ENCODE results near the gene BRD3.

- no peak for TF ChIP-seq SIN3A (IDR thresholded peaks at IDR 0.05; ENCODE audit: low read depth)
- TF ChIP-seq EZH2 (IDR thresholded peaks at IDR 0.05), result no peak
- no peak for TF ChIP-seq CTCF (IDR thresholded peaks at IDR 0.05 in 2 of 3, conservative IDR thresholded peaks at IDR 0.05 in 1 of 3; ENCODE audit: borderline replicate concordance in 1 of 3, insufficient read depth in 1 of 3, low read depth in 2 of 3, low read length in 2 of 3)
- no peak for TF ChIP-seq JUND (IDR thresholded peaks at IDR 0.05)
- TF ChIP-seq POLR2AphosphoS5 (IDR thresholded peaks at IDR 0.05; ENCODE audit: low read depth, low read length), result no peak
- TF ChIP-seq MAX (IDR thresholded peaks at IDR 0.05), result no peak
- TF ChIP-seq POLR2A (IDR thresholded peaks at IDR 0.05; ENCODE audit: borderline replicate concordance, extremely low read depth, insufficient read depth, insufficient read length), result no peak
- no peak for TF ChIP-seq EGR1 (IDR thresholded peaks at IDR 0.05; ENCODE audit: low read depth)
Measured at GRCh38 chr9:133981589-133981957, 86.3 kb downstream of the BRD3 start.

Data from HCT116 (cell line).